ENCODE data around the gene ARL5A.
"Not testable (repeated sequence)": the region's sequence is repeated elsewhere in the genome, so short reads cannot be mapped to it uniquely, and the experiment has no call there.

ARL5A gene

GRCh38 chr2:151828143-151828889 is at the start of gene ARL5A:
Gene ARL5A (minus strand): TSS chr2:151828421. CDS start chr2:151828176, 245 bp downstream.
- DNase-seq, result peak; percentile 91 to 93

- DNase-seq, result not testable (repeated sequence)
Observed at GRCh38 chr2:151875631-151876030, 47.4 kb upstream of the ARL5A start.

DNA sequence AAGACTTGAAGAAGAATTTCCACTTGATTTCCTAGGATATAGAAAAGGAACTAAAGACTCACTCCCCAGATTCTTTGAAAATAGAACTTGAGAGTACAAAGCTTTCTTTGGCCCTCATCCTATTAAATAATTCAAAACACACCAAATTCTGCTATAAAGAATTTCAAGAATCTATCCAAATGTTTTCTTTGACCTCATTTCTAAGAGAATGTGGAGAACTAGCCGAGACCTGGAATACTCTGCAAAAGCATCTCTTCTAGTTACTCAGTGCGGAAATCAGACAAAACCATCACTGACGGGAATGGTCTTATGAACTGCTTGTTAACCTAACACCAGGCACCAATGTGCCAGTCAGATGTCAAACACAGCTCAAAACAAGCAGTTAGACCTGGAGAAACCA is 44.2 kb upstream of the ARL5A start:
- DNase-seq, result no peak

DNA sequence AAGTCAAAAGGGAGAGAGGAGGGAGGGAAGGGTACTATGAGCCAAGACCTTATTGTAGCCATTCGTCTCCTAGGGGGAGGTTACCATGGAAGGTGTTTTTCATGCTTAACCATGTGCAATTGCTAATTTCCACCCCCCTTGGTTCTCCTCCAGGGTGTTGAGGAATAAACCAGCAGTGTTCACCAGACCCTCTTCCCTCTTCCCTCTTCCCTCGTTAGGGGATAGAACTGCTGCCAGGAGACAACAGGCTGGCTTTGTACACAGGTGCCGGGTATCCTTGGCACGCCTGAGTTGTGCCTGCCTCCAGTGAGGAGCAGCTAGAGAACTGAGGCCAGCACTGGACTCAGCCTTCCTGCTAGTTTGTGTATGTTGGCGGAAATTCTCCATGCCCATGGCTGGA is 41.1 kb upstream of the ARL5A start:
- peak in 1 of 2 experiments; percentile 12 for DNase-seq

DNA sequence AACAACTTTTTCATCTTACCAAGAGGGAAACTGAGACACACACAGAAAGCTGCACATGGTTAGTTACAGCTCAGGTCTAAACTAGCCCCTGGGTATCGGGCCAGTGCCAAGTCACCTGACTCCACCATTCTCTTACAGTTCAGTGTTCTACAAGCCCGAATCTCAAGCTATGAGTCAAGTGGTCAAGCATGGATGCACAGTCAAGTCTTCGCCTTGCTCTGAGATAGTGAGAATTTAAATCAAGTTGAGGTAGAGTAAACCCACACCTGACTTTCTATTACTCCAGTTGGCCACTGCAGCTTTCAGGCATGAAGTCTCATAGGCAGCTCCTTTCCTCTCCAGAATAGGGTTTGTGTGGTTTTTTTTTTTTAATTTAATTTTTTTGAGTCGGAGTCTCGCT is 34.5 kb upstream of the ARL5A start:
- no peak for DNase-seq

GRCh38 chr2:151861174-151861573 is 33.0 kb upstream of the ARL5A start:
- no peak for DNase-seq

DNA sequence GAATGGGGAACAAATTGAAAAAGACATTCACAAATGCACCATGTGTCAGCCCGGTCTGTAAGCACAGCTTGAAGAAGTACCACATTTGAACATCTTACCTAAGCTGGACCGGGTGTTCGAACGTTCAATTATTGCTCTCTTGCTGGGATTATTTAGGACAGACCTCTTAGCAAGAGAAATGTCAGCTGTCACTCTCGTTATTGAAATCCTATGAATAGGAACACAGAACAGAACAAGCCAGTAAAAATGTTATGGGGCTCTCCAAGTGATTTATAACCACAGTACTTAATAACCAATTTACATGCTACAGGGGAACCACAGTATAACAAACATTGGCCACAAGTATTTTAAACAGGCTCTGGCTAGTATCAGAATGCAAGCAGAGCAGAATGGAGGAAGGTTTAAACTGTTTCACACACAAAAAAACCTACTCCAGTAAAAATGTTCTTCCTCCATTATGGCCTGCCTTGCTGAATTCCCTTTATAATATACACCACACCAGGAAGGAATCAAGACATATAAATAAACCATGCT is 32.5 kb upstream of the ARL5A start:
- DNase-seq, result no peak

DNA sequence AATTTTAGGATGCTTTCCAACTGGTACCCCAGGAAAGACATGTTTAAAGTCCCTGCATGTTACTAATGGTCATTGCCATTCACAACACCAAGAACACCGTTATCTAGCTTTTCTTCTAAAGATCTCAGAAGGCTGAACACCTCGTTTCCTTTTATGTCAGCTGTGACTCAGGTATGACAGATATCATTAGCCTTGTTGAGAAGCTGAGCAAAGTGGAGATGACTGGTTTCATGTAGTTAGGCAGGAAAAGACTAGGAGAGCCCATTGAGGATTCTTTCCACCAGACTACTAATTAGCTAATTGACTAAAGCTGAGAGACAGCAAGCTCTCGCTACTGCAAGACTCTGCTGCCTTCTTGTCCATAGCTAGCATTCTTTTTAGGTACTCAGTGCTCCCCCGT is 32.0 kb upstream of the ARL5A start:
- DNase-seq, result no peak

DNA sequence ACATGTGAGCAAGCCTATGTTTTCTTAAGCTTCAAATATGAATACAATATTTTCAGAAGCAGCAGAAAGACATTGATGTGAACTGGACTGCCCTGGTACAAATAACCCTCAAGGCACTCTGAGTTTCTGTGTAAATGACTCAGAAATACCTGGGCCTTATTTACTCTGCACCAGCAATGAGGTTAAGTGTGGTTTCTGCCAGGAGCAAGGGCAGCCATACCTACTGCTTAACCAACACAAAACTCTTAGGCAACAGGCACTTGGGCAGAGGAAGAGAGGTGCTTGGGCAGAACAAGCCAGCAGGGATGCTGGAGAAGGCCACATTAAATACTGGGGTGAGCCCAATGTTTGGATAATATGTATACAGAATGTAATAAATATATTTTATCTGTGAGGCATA is 29.4 kb upstream of the ARL5A start:
- DNase-seq, result no peak

GRCh38 chr2:151855111-151855510 is 26.9 kb upstream of the ARL5A start:
- no peak for DNase-seq

GRCh38 chr2:151853070-151853758 is 25.0 kb upstream of the ARL5A start:
- no peak for DNase-seq

DNA sequence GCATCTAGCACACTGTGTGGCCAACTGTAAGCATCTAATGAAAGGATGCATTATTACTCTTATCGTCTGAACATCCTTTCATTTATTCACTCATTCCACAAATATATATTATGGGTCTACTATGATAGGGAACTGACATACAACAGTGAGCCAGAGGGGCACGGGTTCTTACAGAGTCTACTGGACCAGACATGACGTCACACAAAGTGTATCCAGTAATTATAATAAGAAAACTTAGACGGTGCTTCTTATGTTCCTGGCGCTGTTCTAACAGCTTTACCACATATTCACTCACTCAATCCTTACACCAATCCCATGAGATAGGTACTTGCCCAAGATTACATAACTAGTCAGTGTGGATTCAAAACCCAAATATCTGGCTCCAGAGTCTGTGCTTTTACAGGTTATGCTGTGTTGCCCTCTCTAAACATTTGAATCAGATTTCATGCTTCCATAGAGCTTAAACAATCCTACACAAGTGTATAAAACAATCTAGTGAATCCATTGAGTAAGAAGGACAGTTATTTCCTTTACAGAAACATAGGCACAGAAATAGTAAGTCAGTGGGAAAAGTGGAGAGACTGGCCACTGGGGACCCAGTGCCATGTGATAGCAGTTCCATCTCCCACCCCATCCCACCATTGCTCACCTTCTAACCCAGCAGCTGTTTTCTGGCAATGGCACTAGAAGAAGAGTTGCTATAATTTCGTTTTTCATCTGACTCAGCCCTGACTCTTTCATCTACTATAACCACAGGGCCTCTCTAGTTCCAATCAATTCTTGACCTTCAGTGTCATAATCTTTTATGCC is 24.2 kb upstream of the ARL5A start:
- no peak for DNase-seq

DNA sequence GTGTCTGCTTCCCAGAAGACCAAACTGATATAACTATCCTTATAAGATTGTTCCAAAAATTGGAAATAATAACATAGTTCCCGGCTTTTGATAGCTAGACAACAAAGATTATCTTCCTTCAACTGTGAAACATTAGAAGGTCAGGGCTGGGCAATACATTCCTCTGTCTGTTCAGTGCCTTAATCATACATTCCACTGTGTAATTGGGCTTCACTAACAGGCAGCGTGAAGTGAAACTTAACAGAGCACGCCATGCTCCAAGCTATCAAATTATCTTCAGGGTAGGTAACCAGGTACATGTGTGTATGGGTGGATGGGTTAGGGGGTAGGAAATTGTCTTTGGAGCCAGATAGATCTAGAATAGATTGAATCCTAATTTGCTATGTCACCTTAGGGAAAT is 23.5 kb upstream of the ARL5A start:
- no peak for DNase-seq

GRCh38 chr2:151849413-151850010 is 21.3 kb upstream of the ARL5A start:
- DNase-seq, result no peak

- DNase-seq, result no peak
Observed at GRCh38 chr2:151845884-151846283, 17.7 kb upstream of the ARL5A start.

DNA sequence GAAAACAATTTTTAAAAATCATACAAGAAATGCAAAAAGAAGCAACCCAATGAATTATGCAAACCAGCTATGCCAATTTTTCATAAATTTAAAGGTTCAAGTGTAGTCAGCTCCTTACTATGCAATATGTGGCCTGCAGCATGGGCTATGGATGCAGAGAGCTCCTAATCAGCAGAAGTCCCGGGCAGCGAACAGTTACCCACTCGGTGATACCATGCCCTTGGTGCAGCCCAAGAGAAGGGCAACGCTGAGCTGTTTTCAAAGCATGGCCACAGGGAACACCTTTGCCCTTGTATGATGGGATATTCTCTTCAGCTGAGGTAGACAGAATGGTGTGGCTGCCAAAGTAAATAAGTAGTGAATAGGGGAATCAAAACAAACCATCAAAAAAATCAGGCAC is 17.3 kb upstream of the ARL5A start:
- DNase-seq, result no peak

DNA sequence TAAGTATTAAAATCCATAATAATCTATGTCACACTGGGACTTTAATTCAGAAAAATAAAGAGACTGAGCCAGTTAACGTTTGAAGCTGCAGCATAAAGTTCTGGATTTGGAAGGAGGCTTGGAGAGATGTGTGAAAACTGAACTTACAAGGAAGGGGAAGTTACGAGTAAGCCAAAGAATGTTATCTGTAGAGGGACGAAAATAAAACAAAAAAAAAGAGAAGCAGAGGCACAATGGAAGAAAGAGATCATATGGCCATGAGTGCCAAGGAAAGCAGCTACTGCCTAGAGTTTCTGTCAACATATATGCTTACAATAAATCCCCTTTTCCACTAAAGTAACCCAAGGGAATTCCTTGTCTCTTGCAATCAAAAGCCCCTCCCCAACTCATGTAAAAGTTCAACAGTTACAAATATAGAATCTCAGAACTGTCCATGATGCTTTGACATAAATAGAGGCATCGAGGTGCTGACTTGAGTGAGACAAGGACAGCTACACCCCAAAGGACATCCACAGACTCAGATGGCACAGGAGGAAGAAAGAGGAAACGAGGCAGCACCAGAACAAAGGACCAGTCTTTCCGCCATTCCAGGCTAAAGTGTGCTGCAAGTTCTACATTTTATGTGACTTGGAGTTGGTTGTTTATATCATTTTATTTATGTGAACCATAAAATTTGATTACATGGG is 16.1 kb upstream of the ARL5A start:
- no peak for DNase-seq

GRCh38 chr2:151843691-151844061 is 15.5 kb upstream of the ARL5A start:
- DNase-seq, result no peak

DNA sequence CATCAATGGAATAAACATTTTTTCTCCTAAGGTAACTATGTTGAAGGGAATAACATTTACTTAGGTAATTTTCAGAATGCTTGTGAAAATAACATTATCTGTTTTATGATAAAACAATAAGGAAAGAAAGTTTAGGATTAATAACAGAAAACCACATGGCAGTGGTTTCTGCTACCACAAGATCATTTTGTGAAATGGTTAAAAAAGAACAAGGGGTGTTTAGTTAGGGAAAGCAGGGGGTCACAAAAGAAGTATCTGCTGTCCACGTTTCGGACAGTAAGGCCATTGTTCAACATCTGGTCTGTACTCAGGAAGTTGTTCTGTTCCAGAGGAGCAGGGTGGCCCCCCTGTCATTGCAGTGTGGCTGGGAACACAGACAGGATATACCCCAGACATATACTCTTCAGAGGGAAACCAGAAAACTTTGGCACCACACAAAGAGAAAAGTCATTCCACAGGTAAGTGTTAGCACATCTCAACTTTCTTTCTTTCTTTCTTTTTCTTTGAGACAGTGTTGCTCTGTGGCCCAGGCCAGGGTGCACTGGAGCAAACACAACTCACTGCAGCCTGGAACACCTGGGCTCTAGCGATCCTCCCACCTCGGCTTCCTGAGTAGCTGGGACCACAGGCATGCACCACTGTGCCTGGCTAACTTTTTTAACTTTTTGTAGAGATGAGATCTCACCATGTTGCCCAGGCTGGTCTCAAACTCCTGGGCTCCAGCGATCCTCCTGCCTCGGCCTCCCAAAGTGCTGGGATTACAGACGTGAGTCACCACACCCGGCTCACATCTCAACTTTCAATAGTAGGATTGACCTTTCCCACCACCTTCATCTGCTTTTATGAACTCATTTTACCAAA is 14.8 kb upstream of the ARL5A start:
- no peak for DNase-seq

DNA sequence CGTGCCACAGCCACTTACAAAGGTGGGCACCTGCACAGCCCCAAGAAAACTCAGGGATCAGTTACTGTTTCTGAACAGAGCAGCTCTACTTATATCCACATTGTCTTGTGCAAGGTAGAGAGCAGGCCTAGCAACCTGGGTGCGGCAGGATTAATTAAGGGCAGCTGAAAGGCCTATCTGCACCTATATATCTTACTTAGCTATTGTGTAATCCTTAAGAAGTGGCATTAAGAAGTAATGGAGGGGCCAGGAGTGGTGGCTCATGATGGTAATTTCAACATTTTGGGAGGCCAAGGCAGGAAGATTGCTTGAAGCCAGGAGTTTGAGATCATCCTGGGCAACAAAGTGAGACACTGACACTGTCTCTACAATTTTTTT is 12.8 kb upstream of the ARL5A start:
- no peak for DNase-seq

- DNase-seq, result no peak
Observed at GRCh38 chr2:151840216-151841046, 12.2 kb upstream of the ARL5A start.
